Right atrium auricular region (tissue), 2 donors: Measurements from ENCODE around the gene PKD1L1. TPM values are rescaled to one million over a fixed set of nuclear protein-coding genes. Genes with fewer than 3 reads are reported as not detected.

Source experiments
- DNase-seq: peaks from one replicate; pipeline ENCODE4 v3.0.0-alpha.2; 2019; ENCODE audit warnings: low spot score
- H3K27ac ChIP-seq, 2 donors: fragments of 200-600 bp; sonication (generic); 1 replicate in 1 of 2; 2 replicates in 1 of 2; pipeline ENCODE4 v1.5.1; 2016 to 2019
- H3K27me3 ChIP-seq, 2 donors: fragments of 200-600 bp; sonication (generic); one replicate each; pipeline versions ENCODE4 v1.5.1 to v1.6.0; 2017 to 2019
- H3K36me3 ChIP-seq: fragments of 200-600 bp; sonication (generic); one replicate; pipeline ENCODE4 v1.5.1; 2016
- H3K4me1 ChIP-seq, 2 donors: fragments of 200-600 bp; sonication (generic); one replicate each; pipeline versions ENCODE4 v1.5.1 to v1.6.0; 2017 to 2019
- H3K4me3 ChIP-seq, 2 donors: fragments of 200-600 bp; sonication (generic); 1 replicate in 1 of 2; 2 replicates in 1 of 2; pipeline ENCODE4 v1.5.1; 2017 to 2019; ENCODE audit warnings: mild to moderate bottlenecking in 1 of 2, moderate library complexity in 1 of 2
- H3K9me3 ChIP-seq, 2 donors: fragments of 200-600 bp; sonication (generic); one replicate each; pipeline ENCODE4 v1.5.1; 2019
- total RNA-seq, 2 donors: library from RNA; depleted of rRNA; stranded (reverse); fragments of >200 nt; gene quantifications; one replicate each; pipeline ENCODE4 v1.1.0, GENCODE V29; 2016
- TF ChIP-seq, protein P1 (sequence below), 2 donors: fragments of 200-600 bp; sonication (generic); IDR thresholded peaks; one replicate each; pipeline ENCODE4 v1.5.1; 2019; ENCODE audit warnings: antibody characterized with exemption in 2 of 2

PKD1L1 gene
- total RNA-seq, 2 donors from 2014 or later, result 0.98 to 1.1 TPM

DNA sequence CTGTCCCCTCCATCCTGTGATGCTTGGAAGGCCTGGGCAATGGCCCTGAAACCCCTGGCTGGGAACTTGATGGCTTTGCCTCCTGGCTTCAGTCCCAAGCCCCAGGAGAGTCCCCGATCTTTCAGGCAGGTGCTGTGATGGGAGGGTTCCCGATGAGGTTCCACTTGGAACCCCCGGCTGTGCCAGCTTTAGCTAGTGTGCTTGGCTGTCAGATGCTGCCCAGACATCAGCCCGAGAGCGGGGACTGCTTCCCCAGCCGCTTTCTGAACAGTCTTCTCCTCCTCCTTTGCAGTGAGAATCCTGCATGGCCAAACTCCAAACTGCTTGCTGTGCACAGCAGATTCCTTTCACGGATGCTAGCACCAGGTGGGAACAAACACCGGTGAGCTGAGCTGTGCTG lies 58.1 kb downstream of the PKD1L1 start:
- Histone ChIP-seq H3K36me3 (no peaks in the 10 kb centered on the region), H3K27ac (no peak overlapping the region), H3K27me3 (no peaks in the 10 kb centered on the region), H3K9me3 (no peaks in the 10 kb centered on the region), H3K4me1 (no peaks in the 10 kb centered on the region), H3K4me3 (no peak overlapping the region)
- no peak for DNase-seq
- TF ChIP-seq, protein P1, sequence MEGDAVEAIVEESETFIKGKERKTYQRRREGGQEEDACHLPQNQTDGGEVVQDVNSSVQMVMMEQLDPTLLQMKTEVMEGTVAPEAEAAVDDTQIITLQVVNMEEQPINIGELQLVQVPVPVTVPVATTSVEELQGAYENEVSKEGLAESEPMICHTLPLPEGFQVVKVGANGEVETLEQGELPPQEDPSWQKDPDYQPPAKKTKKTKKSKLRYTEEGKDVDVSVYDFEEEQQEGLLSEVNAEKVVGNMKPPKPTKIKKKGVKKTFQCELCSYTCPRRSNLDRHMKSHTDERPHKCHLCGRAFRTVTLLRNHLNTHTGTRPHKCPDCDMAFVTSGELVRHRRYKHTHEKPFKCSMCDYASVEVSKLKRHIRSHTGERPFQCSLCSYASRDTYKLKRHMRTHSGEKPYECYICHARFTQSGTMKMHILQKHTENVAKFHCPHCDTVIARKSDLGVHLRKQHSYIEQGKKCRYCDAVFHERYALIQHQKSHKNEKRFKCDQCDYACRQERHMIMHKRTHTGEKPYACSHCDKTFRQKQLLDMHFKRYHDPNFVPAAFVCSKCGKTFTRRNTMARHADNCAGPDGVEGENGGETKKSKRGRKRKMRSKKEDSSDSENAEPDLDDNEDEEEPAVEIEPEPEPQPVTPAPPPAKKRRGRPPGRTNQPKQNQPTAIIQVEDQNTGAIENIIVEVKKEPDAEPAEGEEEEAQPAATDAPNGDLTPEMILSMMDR (IDR thresholded peaks at IDR 0.05), result no peak

DNA sequence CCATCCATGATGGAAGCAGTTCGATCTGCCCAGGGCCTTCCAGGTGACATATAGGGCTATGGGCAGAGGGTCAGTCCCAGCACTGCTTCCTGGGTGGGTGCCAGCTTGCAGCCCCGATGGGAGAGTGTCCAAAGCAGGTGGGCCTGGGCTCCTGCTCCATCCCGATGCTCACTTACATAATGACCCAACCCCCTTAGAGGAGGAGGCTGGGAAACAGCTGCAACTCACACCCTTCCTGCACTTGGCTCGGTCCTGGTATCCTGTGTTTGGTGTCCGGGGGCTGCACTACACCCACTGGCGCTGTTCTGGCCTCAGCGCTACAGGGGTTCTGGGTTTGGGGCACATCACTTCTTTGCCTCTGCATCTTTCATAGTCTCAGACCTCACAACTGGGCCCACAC lies 58.5 kb downstream of the PKD1L1 start:
- Histone ChIP-seq H3K4me3 (no peak overlapping the region), H3K27ac (no peak overlapping the region), H3K4me1 (no peaks in the 10 kb centered on the region), H3K9me3 (no peaks in the 10 kb centered on the region), H3K36me3 (no peaks in the 10 kb centered on the region), H3K27me3 (no peaks in the 10 kb centered on the region)
- TF ChIP-seq, protein P1 (IDR thresholded peaks at IDR 0.05), result no peak
- no peak for DNase-seq

DNA sequence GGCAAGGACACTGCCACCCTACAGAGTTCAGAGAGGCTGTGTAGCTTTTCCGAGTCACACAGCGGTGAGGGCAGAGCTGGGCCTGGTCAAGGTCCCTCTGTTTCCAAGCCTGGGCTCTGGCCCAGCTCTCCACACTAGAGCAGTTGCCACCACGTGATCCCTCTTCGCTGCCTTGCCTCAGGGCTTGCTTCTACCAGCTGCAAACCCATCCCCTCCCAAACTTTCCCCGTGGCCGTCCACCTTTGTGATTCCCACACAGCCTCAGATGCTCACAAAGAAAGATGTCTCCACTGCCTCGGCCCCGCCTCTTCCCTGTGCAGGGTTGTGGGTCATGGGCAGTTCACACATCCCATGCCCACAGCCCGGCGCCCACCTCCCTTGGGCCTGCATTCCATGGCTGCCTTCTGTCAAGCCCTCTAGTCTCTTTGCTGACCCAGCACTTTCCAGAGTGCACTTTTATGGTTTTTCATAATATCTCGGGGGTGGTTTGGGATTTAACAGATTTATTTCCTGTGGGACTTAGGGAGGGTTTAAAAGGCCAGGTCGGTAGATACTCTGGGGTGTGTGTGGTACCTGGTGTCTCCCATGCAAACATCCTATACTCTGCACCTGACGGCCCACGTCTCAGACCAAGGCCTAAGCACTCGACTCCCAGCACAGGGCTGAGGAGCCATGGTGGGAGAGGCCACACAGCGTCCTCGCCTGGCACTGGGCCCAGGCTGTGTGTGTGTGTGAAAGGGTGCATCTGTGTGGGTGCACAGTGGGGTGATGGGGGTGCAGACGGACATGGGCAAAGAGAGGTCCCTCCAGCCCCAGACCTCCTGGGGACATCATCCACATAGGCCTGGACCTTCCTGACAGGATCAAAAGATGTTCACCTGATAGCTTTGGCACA lies 59.6 kb downstream of the PKD1L1 start:
- no peak for DNase-seq
- no peaks in the 10 kb centered on the region for H3K36me3 ChIP-seq
- no peak overlapping the region for H3K4me3 ChIP-seq
- no peak overlapping the region for H3K27ac ChIP-seq
- no peaks in the 10 kb centered on the region for H3K9me3 ChIP-seq
- no peaks in the 10 kb centered on the region for H3K4me1 ChIP-seq
- no peaks in the 10 kb centered on the region for H3K27me3 ChIP-seq
- TF ChIP-seq, protein P1 (IDR thresholded peaks at IDR 0.05), result no peak

DNA sequence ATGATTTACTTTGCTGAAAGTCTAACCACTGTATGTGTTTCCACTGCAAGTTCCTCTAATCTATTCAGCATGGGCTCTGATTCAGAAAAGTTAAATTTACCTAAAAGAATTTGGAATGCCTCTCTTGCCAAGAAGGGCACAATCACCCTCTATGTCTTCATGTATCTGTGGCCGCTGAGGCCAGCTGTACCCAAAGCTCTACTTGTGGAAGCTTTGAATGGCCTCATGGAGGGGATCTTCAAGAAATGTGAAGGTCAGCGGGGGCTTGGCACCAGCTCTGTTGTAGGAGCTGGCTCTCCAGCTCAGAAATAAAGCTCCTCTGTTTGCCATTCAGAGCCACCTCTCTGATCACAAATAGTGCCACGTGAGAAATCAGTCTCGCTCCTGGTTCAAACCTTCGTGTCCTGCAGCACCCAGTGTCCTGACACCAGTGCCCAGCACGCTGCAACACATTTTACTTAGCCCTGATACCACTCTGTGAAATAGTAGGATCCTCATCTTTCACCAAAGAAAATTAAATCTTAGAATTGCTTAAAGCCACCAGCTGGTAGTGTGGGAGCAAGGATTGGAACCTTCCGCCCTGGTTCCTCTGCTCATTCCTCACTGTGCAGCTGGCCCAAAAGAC lies 61.1 kb downstream of the PKD1L1 start:
- DNase-seq, result no peak
- Histone ChIP-seq H3K4me1 (no peaks in the 10 kb centered on the region), H3K4me3 (no peak overlapping the region), H3K27me3 (no peaks in the 10 kb centered on the region), H3K27ac (no peak overlapping the region), H3K36me3 (no peaks in the 10 kb centered on the region), H3K9me3 (no peaks in the 10 kb centered on the region)
- TF ChIP-seq, protein P1 (IDR thresholded peaks at IDR 0.05), result no peak

DNA sequence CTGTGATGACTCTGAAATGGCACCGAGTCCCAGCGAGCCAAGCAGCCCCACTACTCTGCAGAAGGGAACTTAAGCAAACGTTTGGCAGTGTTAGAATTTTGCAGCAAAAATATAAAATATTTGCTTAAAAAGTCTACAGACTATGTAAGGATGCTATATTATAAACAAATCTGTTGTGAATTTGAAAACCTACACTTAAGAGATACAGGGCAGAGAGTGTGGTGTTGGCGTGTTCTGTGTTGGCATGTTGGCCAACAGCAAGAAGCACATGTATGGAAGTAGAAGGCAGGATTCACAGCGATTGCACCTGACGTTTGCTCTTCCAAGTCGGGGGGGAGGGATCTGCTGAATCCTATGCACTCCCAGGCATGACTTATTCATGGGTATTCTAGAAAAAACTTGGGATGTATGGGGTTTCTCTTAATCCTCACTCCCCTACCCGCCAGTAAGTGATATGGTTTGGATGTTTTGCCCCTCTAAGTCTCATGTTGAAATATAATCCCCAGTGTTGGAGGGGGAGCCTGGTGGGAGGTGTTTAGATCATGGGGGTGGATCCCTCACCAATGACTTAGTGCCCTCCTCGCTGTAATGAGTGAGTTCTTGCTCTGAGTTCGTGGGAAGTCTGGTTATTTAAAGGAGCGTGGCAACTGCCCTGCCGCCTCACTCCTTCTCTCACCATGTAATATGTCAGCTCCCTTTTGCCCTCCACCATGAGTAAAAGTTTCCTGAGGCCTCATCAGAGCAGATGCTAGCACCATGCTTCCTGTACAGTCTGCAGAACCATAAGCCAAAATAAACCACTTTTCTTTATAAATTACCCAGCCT lies 62.1 kb downstream of the PKD1L1 start:
- Histone ChIP-seq H3K4me3 (no peak overlapping the region), H3K9me3 (no peaks in the 10 kb centered on the region), H3K27me3 (no peaks in the 10 kb centered on the region), H3K27ac (no peak overlapping the region), H3K4me1 (no peaks in the 10 kb centered on the region), H3K36me3 (no peaks in the 10 kb centered on the region)
- TF ChIP-seq, protein P1 (IDR thresholded peaks at IDR 0.05), result no peak
- no peak for DNase-seq
